ENCODE results near the gene BBS9. TPM values are rescaled to one million over a fixed set of nuclear protein-coding genes. Genes with fewer than 3 reads are reported as not detected.

The BBS9 gene
- total RNA-seq, 4 donors from 2014 or later = 16.4 to 26.0 (median 21.4) TPM

DNA sequence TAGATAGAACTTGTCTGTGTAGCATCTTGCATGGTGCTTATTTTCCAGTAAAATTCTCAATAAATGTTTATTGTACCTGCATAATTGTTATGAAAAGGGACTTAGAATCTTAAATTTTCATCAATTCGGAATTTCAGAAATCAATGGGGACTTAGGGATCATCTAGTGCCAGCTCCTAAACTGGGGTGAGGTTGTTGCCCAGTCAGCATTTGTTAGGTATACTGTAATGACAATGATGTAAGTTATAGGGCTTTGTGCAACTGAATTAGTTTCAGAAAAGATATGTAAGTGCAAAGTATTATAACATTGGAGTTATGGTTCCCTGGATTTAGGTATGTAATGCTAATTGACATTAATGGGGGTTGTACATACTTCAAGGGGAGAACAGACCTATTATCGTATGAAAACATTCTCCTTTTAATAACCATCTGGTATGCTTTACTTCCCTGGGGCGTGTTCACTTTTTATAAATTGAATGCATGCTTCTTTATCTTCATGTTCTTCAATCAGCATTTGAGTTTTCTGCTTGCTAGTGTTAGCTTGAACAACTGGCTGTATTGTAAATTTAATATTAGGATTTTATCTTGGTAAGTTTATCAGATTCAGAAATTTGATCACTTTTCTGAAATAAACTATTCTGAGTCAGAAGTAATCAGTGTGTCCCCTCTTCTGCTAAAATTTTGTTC, 270.3 kb downstream of the BBS9 start:
- Histone ChIP-seq H3K27me3 (no peaks in the 10 kb centered on the region), H3K4me1 (no peaks in the 10 kb centered on the region), H3K4me3 (no peak overlapping the region), H3K27ac (no peak overlapping the region), H3K9me3 (peaks cover 11% of the 10 kb centered on the region), H3K36me3 (no peaks in the 10 kb centered on the region)
- no peak for DNase-seq (ENCODE audit: low spot score in 2 of 2)
- 73% methylated on average over 3 of the region's 3 CpGs for WGBS
- TF ChIP-seq CTCF (IDR thresholded peaks at IDR 0.05) (no peak), EP300 (IDR thresholded peaks at IDR 0.05) (no peak)

DNA sequence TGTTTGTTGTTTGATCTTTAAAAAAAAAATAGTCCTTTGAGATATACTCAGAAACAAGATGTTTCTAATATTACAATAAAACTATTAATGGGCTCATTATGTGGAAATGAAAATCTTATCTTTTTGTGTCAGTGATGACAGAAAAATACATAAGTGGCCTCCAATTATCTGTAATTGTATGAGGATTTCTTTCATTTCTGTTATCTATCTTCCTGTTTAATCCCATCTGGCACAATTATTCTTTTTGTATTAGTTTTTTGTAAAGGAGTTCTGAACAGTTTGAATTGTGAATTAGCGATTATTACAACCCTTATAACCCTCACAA, 270.8 kb downstream of the BBS9 start:
- no peak overlapping the region for H3K4me3 ChIP-seq
- H3K9me3 ChIP-seq = peaks cover 11% of the 10 kb centered on the region
- H3K27me3 ChIP-seq = no peaks in the 10 kb centered on the region
- DNase-seq (ENCODE audit: low spot score in 2 of 2) = no peak
- H3K4me1 ChIP-seq = no peaks in the 10 kb centered on the region
- 81% methylated on average over 1 of the region's 1 CpG for WGBS
- H3K36me3 ChIP-seq = no peaks in the 10 kb centered on the region
- TF ChIP-seq CTCF (IDR thresholded peaks at IDR 0.05) (no peak), EP300 (IDR thresholded peaks at IDR 0.05) (no peak), POLR2A (IDR thresholded peaks at IDR 0.05) (no peak), POLR2AphosphoS5 (IDR thresholded peaks at IDR 0.05) (no peak)
- H3K27ac ChIP-seq = no peak overlapping the region

DNA sequence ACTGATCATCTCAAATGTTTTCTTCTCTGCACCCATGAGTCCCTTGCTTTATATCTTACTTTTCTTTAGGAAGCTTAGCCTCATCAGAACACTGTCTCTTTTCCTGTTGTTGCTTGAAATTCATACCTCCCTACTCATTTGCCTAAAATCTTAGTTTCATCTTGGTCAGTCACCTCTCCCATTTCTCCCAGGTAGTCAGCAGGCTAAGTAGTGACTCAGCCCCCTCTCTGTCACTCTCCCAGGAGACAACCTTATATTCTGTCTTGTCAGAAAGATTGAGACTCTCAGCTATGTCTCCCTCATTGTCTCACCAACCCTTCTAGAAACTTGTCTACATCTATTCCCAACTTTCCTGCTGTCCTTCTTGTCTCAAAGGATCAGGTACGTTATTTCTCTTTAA, 280.9 kb downstream of the BBS9 start:
- H3K27me3 ChIP-seq = no peaks in the 10 kb centered on the region
- H3K27ac ChIP-seq = no peak overlapping the region
- TF ChIP-seq EP300 (IDR thresholded peaks at IDR 0.05) = no peak
- no peak for TF ChIP-seq POLR2A (IDR thresholded peaks at IDR 0.05)
- no peak for TF ChIP-seq CTCF (IDR thresholded peaks at IDR 0.05)
- no peak for TF ChIP-seq POLR2AphosphoS5 (IDR thresholded peaks at IDR 0.05)
- WGBS = 74% methylated on average over 1 of the region's 1 CpG
- H3K4me1 ChIP-seq = no peaks in the 10 kb centered on the region
- H3K9me3 ChIP-seq = peaks cover 10% of the 10 kb centered on the region
- H3K36me3 ChIP-seq = no peaks in the 10 kb centered on the region
- no peak overlapping the region for H3K4me3 ChIP-seq
- DNase-seq (ENCODE audit: low spot score in 2 of 2) = no peak

GRCh38 chr7:33411020-33411419, 281.7 kb downstream of the BBS9 start:
- no peak for TF ChIP-seq POLR2AphosphoS5 (IDR thresholded peaks at IDR 0.05)
- no peak for TF ChIP-seq CTCF (IDR thresholded peaks at IDR 0.05)
- TF ChIP-seq POLR2A (IDR thresholded peaks at IDR 0.05) = no peak
- no peak for TF ChIP-seq EP300 (IDR thresholded peaks at IDR 0.05)
- Histone ChIP-seq H3K4me1 (no peaks in the 10 kb centered on the region), H3K36me3 (no peaks in the 10 kb centered on the region), H3K27ac (no peak overlapping the region), H3K9me3 (peaks cover 10% of the 10 kb centered on the region), H3K27me3 (no peaks in the 10 kb centered on the region), H3K4me3 (no peak overlapping the region)
- WGBS = 48% methylated on average over 3 of the region's 3 CpGs
- no peak for DNase-seq (ENCODE audit: low spot score in 2 of 2)

GRCh38 chr7:33412331-33412730, 283.0 kb downstream of the BBS9 start:
- Histone ChIP-seq H3K36me3 (no peaks in the 10 kb centered on the region), H3K9me3 (peaks cover 6% of the 10 kb centered on the region), H3K27ac (no peak overlapping the region), H3K27me3 (no peaks in the 10 kb centered on the region), H3K4me3 (no peak overlapping the region), H3K4me1 (no peaks in the 10 kb centered on the region)
- TF ChIP-seq POLR2A (IDR thresholded peaks at IDR 0.05) (no peak), EP300 (IDR thresholded peaks at IDR 0.05) (no peak), CTCF (IDR thresholded peaks at IDR 0.05) (no peak), POLR2AphosphoS5 (IDR thresholded peaks at IDR 0.05) (no peak)
- DNase-seq (ENCODE audit: low spot score in 2 of 2) = no peak

Data from suprapubic skin (tissue), 4 donors.